Measurements from ENCODE around the gene TSC1.

Gene TSC1

DNA sequence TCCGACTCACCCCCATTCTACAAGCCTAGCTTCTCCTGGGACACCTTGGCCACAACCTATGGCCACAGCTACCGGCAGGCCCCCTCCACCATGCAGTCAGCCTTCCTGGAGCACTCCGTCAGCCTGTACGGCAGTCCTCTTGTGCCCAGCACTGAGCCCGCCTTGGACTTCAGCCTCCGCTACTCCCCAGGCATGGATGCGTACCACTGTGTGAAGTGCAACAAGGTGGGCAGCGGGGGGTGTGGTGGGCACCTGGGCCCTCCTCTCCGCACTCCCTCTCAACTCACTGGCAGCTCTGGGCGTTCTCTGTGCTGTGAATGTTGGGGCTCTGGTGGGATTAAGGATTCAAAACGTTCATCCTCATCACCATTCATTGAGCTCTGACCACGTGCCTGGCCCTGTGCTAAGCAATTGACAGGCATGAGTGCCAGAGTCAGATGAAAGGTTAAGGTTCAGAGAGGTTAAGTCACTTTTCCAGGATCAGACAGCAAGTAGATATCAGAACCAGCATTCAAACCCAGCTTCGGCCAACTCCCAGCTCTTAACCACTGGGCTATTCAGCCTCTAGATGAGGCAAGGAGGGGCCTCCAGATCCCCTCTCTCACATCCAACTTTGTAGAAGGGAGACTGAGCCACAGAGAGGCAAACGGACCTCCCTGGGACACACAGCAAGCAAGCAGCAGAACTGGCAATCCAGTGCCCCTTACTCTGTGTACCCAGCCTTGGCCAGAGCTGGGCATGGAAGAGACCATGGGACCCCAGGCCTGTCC is 44.0 kb upstream of the TSC1 start:
- H3K4me3 ChIP-seq (ENCODE audit: low read length) = no peak overlapping the region
- no peak for DNase-seq (ENCODE audit: low read depth)
- TF ChIP-seq, protein P1, sequence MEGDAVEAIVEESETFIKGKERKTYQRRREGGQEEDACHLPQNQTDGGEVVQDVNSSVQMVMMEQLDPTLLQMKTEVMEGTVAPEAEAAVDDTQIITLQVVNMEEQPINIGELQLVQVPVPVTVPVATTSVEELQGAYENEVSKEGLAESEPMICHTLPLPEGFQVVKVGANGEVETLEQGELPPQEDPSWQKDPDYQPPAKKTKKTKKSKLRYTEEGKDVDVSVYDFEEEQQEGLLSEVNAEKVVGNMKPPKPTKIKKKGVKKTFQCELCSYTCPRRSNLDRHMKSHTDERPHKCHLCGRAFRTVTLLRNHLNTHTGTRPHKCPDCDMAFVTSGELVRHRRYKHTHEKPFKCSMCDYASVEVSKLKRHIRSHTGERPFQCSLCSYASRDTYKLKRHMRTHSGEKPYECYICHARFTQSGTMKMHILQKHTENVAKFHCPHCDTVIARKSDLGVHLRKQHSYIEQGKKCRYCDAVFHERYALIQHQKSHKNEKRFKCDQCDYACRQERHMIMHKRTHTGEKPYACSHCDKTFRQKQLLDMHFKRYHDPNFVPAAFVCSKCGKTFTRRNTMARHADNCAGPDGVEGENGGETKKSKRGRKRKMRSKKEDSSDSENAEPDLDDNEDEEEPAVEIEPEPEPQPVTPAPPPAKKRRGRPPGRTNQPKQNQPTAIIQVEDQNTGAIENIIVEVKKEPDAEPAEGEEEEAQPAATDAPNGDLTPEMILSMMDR (conservative IDR thresholded peaks at IDR 0.05; ENCODE audit: low read depth, low read length) = no peak

DNA sequence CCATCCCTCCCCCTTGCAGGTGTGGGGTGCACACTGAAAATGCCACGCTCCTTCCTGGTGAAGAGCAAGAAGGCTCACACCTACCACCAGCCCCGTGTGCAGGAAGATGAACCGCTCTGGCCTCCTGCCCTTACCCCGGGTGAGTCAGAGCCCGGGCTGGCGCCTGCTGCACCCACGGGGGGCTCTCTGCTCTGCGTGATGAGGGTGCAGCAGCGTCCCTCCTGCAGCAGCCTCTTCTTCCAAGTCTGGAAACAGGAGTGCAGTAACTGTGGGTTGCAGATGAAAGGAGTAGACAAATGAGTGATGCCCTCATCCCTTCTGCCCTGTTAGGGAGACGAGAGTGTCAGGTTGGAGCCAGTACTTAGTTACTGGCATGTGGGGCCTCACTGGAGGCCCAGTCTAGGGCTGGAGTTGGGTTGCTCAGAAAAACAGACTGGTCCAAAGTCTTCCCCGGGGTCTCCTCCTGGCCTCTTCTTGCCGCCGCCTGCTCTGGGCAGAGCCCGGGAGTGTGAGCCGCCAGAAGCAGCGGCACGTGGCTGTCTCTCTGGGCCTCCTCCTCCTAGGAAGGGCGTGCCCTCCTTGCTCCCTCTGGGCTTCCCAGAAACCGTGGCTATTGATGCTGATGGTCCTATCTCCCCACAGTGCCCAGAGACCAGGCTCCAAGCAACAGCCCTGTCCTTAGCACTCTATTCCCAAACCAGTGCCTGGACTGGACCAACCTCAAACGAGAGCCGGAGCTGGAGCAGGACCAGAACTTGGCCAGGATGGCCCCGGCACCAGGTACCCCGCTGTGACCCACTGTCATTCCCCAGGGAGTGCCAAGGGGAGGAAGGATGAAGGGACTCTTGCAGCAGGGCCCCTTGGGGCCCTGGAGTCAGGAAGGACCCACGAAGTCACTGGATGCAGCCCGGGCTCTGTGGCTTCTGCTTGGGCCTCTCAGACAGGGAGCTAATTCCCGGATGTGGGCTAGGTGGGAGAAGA is 42.5 kb upstream of the TSC1 start:
- DNase-seq (ENCODE audit: low read depth) = no peak
- TF ChIP-seq, protein P1 (conservative IDR thresholded peaks at IDR 0.05; ENCODE audit: low read depth, low read length) = no peak
- no peak overlapping the region for H3K4me3 ChIP-seq (ENCODE audit: low read length)

DNA sequence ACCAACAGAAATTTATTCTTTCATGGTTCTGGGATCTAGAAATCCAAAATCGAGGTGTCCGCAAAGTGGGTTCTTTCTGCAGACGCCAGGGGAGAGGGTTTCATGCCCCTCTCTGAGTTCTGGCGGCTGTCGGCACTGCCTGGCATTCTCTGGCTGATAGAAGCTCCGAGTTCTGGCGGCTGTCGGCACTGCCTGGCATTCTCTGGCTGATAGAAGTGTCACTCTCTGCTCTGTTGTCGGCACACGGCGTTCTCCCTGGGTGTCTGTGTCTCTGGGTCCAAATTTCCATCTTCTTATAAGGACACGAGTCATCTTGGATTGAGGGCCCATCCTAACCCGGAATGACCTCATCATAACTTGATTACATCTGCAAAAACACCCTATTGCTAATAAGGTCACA is 41.7 kb upstream of the TSC1 start:
- no peak overlapping the region for H3K4me3 ChIP-seq (ENCODE audit: low read length)
- TF ChIP-seq, protein P1 (conservative IDR thresholded peaks at IDR 0.05; ENCODE audit: low read depth, low read length) = no peak
- DNase-seq (ENCODE audit: low read depth) = no peak

DNA sequence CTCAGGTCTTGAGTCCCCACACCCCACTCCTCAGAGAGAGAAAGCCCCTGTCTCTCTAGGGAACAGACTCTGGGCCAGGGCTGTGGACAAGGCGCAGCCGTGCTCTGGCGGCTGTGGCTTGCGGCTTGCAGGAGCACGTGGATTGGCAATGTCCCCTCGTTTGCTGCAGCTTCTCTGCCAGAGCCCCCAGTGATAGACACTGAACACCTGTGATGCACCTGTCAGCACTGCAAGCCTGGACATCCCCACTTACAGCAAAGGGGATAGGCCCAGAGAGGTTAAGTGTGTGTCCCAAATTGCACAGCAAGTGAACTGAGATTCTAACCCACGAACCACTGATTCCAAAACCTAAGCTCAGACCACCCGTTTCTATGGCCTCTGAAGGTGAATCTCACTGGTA is 41.1 kb upstream of the TSC1 start:
- DNase-seq (ENCODE audit: low read depth) = no peak
- no peak overlapping the region for H3K4me3 ChIP-seq (ENCODE audit: low read length)
- TF ChIP-seq, protein P1 (conservative IDR thresholded peaks at IDR 0.05; ENCODE audit: low read depth, low read length) = no peak

DNA sequence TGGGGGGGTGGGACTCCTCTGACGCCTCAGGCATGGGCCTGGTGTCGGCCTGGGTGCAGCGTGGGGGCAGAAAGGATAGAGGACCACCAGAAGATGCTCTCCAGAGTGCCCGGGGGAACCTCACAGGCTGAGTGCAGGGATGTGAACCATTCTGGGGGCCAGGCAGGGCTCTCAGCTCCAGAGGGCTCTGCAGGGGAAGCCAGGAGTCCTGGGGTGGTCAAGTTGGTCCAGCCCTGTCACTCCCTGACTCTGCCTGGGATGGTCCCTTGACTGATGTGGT is 40.6 kb upstream of the TSC1 start:
- TF ChIP-seq, protein P1 (conservative IDR thresholded peaks at IDR 0.05; ENCODE audit: low read depth, low read length) = no peak
- no peak for DNase-seq (ENCODE audit: low read depth)
- H3K4me3 ChIP-seq (ENCODE audit: low read length) = no peak overlapping the region

DNA sequence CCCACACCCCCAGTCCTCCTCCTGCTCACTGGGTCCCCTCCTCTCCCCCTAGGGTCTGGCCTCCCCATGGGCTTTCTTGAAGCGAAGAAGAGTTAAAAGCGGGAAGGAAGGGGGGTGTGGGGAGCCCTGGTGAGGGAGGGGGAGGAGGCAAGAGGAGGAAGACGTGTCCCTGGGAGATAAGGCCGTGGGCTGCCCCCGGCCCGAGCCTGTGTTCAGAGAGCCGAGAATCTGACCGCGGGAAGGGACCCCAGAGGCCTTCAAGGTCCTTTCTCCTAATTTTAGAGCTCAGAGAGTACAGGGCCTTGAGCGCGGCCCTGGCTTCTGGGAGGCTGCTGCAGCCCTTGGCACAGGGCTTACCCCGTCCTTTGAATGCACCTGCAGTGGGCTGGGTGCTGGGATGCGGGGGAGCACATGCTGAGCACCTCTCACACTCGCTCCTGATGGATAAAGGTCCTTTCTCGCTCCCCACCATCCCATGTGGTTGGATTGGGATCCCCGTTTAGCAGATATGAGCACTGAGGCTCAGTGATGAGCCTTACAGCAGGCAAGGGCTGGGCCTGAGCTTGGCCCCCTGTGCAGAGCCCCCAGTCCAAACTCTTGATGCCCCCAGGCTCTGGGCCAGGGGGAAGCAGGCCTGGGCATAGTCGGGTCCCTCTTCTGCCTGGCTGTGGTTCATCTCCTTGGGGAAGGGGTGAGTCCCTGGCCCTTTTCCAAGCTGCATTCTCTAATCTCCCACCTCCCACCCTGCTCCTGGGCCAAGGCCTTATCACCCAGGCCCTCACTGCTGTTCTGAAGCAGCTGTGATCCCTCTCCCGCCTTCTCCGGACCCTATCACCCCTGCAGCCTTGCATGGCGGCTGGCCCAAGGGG is 40.0 kb upstream of the TSC1 start:
- H3K4me3 ChIP-seq (ENCODE audit: low read length) = no peak overlapping the region
- DNase-seq (ENCODE audit: low read depth) = no peak
- TF ChIP-seq, protein P1 (conservative IDR thresholded peaks at IDR 0.05; ENCODE audit: low read depth, low read length) = no peak
